ENCODE data around the gene ANO4. TPM values are rescaled to one million over a fixed set of nuclear protein-coding genes. Genes with fewer than 3 reads are reported as not detected.

ANO4 gene
- total and polyA plus RNA-seq, 2 of the 8 experiments (the other 6 are each of a cell fraction or from before 2014, with no cell fraction given) = 1.1 to 3.4 TPM

- H4K91ac ChIP-seq (replicated peaks; ENCODE audit: insufficient read length, low read length) = no peak overlapping the region
- H3K27me3 ChIP-seq (replicated peaks in 1 of 4; ENCODE audit: control insufficient read depth in 3 of 4, extremely low read depth in 1 of 4, insufficient read depth in 3 of 4, low read length in 3 of 4) = no peaks in the 10 kb centered on the region
- no peak overlapping the region for H4K5ac ChIP-seq (ENCODE audit: insufficient read length, low read depth, low read length)
- no peak overlapping the region for H3K27ac ChIP-seq (ENCODE audit: low read depth, low read length)
- no peak overlapping the region for H2BK120ac ChIP-seq (replicated peaks; ENCODE audit: low read depth, low read length)
- WGBS, 2 experiments (ENCODE audit: extremely low coverage in 1 of 2, insufficient coverage in 1 of 2, insufficient read length in 1 of 2, insufficient replicate concordance in 2 of 2, low coverage in 1 of 2, low lambda C conversion rate in 2 of 2, missing lambda C conversion rate in 1 of 2) = 87% methylated on average over 9 of the region's 9 CpGs; no CpG with 5 or more reads in 1 of the 2 experiments
- H2AK5ac ChIP-seq (ENCODE audit: low read depth, low read length) = no peak overlapping the region
- no peak overlapping the region for H3K4ac ChIP-seq (replicated peaks; ENCODE audit: insufficient read length, low read depth, low read length)
- peaks cover 0 to 6% (median 2%) of the 10 kb centered on the region in 4 experiments; a peak in 2 of 7 replicates for H3K4me1 ChIP-seq (replicated peaks in 1 of 4; ENCODE audit: control insufficient read depth in 3 of 4, insufficient read depth in 4 of 4, low read length in 3 of 4)
- H2BK15ac ChIP-seq (ENCODE audit: low read length) = no peak overlapping the region
- FAIRE-seq (no peak), DNase-seq (ENCODE audit: low read depth in 1 of 2, low spot score in 2 of 2) (no peak)
- no peak overlapping the region for H3K23ac ChIP-seq (ENCODE audit: insufficient read length)
- no peaks in the 10 kb centered on the region for H3K79me2 ChIP-seq (ENCODE audit: control insufficient read depth in 1 of 2, insufficient read depth in 2 of 2, low read length in 2 of 2)
- H3K4me3 ChIP-seq (ENCODE audit: extremely low read depth in 1 of 4, insufficient read depth in 2 of 4, low read depth in 3 of 4, low read length in 4 of 4) = no peak overlapping the region
- no peak overlapping the region for H4K8ac ChIP-seq (ENCODE audit: extremely low read depth, insufficient read depth, low read length)
- H3K14ac ChIP-seq (ENCODE audit: insufficient read length) = no peak overlapping the region
- H3K18ac ChIP-seq (ENCODE audit: extremely low read depth, low read length) = no peak overlapping the region
- H3K79me1 ChIP-seq (ENCODE audit: low read depth, low read length) = no peaks in the 10 kb centered on the region
- H3K56ac ChIP-seq (replicated peaks; ENCODE audit: insufficient read length, low read depth, low read length) = no peak overlapping the region
- ChIA-PET CTCF (ENCODE audit: partially characterized antibody) (no interaction called here), POLR2A (ENCODE audit: partially characterized antibody) (no interaction called here)
- H2AFZ ChIP-seq (ENCODE audit: low read length) = 0 out of 2 replicates have a peak overlapping the region, but pooled peaks have one; percentile 51
- H4K20me1 ChIP-seq (replicated peaks in 1 of 2; ENCODE audit: control insufficient read depth in 1 of 2, insufficient read depth in 2 of 2, low read length in 2 of 2) = no peaks in the 10 kb centered on the region
- H3K36me3 ChIP-seq (ENCODE audit: control insufficient read depth in 2 of 4, insufficient read depth in 4 of 4, low read length in 3 of 4) = no peaks in the 10 kb centered on the region
- H3K9ac ChIP-seq (replicated peaks in 1 of 4; ENCODE audit: extremely low read depth in 1 of 4, low read depth in 3 of 4, low read length in 3 of 4) = no peak overlapping the region
- H3K9me3 ChIP-seq (ENCODE audit: insufficient read depth in 2 of 2, low read depth in 1 of 2, low read length in 1 of 2) = no peaks in the 10 kb centered on the region
- no peak overlapping the region for H2BK5ac ChIP-seq (ENCODE audit: low read depth, low read length)
- H2BK20ac ChIP-seq (ENCODE audit: low read length) = no peak overlapping the region
- no peaks in the 10 kb centered on the region for H3K23me2 ChIP-seq (ENCODE audit: low read depth, low read length)
- no peak overlapping the region for H3K4me2 ChIP-seq (ENCODE audit: insufficient read depth in 1 of 2, low read depth in 2 of 2, low read length in 2 of 2)
- H2BK12ac ChIP-seq (ENCODE audit: low read depth, low read length) = no peak overlapping the region
- TF ChIP-seq HDAC6 (IDR thresholded peaks at IDR 0.05; ENCODE audit: low read depth, low read length) (no peak), CHD2 (IDR thresholded peaks at IDR 0.05; ENCODE audit: low read length) (no peak), ZNF274 (IDR thresholded peaks at IDR 0.05; ENCODE audit: borderline replicate concordance, extremely low read depth, low read length) (no peak), EZH2 (IDR thresholded peaks at IDR 0.05; ENCODE audit: low read depth, low read length, severe bottlenecking) (no peak), BCL11A (IDR thresholded peaks at IDR 0.05; ENCODE audit: low read depth in 2 of 2, low read length in 2 of 2) (no peak), NANOG (IDR thresholded peaks at IDR 0.05; ENCODE audit: insufficient read depth, low read depth, low read length, poor library complexity, severe bottlenecking) (no peak), TEAD4 (IDR thresholded peaks at IDR 0.05; ENCODE audit: low read depth, low read length) (no peak), KDM1A (IDR thresholded peaks at IDR 0.05; ENCODE audit: borderline replicate concordance, low read length) (no peak), TBP (IDR thresholded peaks at IDR 0.05; ENCODE audit: low read depth, low read length) (no peak), BACH1 (IDR thresholded peaks at IDR 0.05; ENCODE audit: low read length) (no peak), POLR2AphosphoS5 (IDR thresholded peaks at IDR 0.05; ENCODE audit: low read depth, low read length) (no peak), CBX5 (IDR thresholded peaks at IDR 0.05; ENCODE audit: low read depth, low read length) (no peak), GABPA (IDR thresholded peaks at IDR 0.05; ENCODE audit: borderline replicate concordance, insufficient read depth, low read length) (no peak), CEBPB (IDR thresholded peaks at IDR 0.05; ENCODE audit: low read depth, low read length) (no peak)
- TF ChIP-seq, protein P1, sequence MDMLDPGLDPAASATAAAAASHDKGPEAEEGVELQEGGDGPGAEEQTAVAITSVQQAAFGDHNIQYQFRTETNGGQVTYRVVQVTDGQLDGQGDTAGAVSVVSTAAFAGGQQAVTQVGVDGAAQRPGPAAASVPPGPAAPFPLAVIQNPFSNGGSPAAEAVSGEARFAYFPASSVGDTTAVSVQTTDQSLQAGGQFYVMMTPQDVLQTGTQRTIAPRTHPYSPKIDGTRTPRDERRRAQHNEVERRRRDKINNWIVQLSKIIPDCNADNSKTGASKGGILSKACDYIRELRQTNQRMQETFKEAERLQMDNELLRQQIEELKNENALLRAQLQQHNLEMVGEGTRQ (IDR thresholded peaks at IDR 0.05; ENCODE audit: low read length) = no peak
These were observed 180.2 kb downstream of the ANO4 start for GRCh38 chr12:100974747-100975146.
